ENCODE results near the gene HM13. TPM values are rescaled to one million over a fixed set of nuclear protein-coding genes. Genes with fewer than 3 reads are reported as not detected.
A peak's percentile ranks its signal among the peaks of the same experiment; 100 is the strongest.

Gene HM13
- total RNA-seq, 1 experiment from 2014 or later: 183 TPM

DNA sequence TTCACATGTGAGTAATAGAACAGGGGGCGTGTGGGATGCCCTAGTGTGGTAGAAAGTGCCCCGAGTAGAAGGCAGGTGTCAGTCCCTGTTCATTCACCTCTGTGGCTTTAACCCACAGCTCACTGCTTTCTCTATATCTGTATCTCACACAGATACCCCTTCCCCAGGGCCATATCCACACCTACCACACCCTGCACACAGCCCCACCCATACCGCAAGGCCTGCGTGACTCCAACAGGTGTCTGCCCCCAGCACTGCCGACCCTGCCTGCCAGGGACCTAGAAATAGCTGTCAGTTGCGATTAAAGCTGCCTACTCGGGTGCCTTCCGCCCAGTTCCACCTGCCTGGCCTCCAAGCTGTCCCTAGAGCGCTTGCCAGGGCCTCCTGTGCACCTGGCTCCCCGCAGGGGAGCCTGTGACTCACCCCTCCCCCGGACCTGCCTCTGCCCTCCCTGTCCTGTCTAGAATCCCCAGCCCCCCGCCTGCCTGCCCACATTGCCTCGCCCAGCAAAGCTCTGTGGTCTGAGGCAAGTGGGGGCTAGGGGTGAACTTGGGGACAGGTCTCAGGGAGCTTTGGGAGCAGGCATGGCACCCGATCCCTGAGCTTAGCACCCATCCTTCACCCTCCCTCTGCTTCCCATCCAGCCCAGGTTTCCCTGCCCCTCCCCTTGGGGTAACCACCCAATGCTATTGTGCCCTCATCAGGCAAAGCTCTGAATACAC is 52.6 kb downstream of the HM13 start:
- H3K4me1 ChIP-seq (ENCODE audit: control insufficient read depth in 1 of 2, insufficient read depth in 2 of 2, low read length in 2 of 2): peaks cover 95 to 98% of the 10 kb centered on the region in 2 experiments
- BruUV-seq (replicated peaks): no TSS peak
- no peaks in the 10 kb centered on the region for H3K27me3 ChIP-seq (ENCODE audit: insufficient read depth, low read length)
- H3K9me2 ChIP-seq (ENCODE audit: insufficient read depth): no peaks in the 10 kb centered on the region
- H3K9me3 ChIP-seq (ENCODE audit: control insufficient read depth in 1 of 2, insufficient read depth in 1 of 2, low read depth in 1 of 2, low read length in 2 of 2): no peaks in the 10 kb centered on the region
- TF ChIP-seq, protein P1, sequence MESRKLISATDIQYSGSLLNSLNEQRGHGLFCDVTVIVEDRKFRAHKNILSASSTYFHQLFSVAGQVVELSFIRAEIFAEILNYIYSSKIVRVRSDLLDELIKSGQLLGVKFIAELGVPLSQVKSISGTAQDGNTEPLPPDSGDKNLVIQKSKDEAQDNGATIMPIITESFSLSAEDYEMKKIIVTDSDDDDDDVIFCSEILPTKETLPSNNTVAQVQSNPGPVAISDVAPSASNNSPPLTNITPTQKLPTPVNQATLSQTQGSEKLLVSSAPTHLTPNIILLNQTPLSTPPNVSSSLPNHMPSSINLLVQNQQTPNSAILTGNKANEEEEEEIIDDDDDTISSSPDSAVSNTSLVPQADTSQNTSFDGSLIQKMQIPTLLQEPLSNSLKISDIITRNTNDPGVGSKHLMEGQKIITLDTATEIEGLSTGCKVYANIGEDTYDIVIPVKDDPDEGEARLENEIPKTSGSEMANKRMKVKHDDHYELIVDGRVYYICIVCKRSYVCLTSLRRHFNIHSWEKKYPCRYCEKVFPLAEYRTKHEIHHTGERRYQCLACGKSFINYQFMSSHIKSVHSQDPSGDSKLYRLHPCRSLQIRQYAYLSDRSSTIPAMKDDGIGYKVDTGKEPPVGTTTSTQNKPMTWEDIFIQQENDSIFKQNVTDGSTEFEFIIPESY (IDR thresholded peaks at IDR 0.05; ENCODE audit: extremely low read depth, insufficient replicate concordance, low read length): peak; percentile 27
- TF ChIP-seq EZH2phosphoT487 (IDR thresholded peaks at IDR 0.05; ENCODE audit: borderline replicate concordance) (no peak), TCF7L2 (IDR thresholded peaks at IDR 0.05; ENCODE audit: borderline replicate concordance, extremely low read depth, insufficient read depth, insufficient read length) (peak; percentile 82), JUND (IDR thresholded peaks at IDR 0.05) (no peak), POLR2AphosphoS5 (IDR thresholded peaks at IDR 0.05; ENCODE audit: low read depth, low read length) (peak; percentile 58), YY1 (IDR thresholded peaks at IDR 0.05; ENCODE audit: extremely low read depth, insufficient replicate concordance, low read depth, low read length) (peak; percentile 3)
- TF ChIP-seq, protein P2, sequence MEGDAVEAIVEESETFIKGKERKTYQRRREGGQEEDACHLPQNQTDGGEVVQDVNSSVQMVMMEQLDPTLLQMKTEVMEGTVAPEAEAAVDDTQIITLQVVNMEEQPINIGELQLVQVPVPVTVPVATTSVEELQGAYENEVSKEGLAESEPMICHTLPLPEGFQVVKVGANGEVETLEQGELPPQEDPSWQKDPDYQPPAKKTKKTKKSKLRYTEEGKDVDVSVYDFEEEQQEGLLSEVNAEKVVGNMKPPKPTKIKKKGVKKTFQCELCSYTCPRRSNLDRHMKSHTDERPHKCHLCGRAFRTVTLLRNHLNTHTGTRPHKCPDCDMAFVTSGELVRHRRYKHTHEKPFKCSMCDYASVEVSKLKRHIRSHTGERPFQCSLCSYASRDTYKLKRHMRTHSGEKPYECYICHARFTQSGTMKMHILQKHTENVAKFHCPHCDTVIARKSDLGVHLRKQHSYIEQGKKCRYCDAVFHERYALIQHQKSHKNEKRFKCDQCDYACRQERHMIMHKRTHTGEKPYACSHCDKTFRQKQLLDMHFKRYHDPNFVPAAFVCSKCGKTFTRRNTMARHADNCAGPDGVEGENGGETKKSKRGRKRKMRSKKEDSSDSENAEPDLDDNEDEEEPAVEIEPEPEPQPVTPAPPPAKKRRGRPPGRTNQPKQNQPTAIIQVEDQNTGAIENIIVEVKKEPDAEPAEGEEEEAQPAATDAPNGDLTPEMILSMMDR (IDR thresholded peaks at IDR 0.05 in 2 of 3, conservative IDR thresholded peaks at IDR 0.05 in 1 of 3; ENCODE audit: borderline replicate concordance in 1 of 3, insufficient read depth in 1 of 3, low read depth in 2 of 3, low read length in 2 of 3): peak in 2 of 3 experiments; percentile 15 to 25; a peak in 2 of 6 replicates
- POLR2A ChIA-PET: interaction anchor here (0.7 to 28.6 kb wide), 9 partner anchors 9 to 157 kb away, joined by 3 to 1106 read pairs (median 4); partner anchors contain the start of gene ID1
- DNase-seq (ENCODE audit: low read depth, low spot score) (peak; percentile 75), ATAC-seq (peak; percentile 70)
- peak overlapping the region; percentile 52 for H3K9ac ChIP-seq (ENCODE audit: low read length)
- no peak overlapping the region for H2AFZ ChIP-seq (ENCODE audit: low read depth, low read length, poor library complexity, severe bottlenecking)
- RAD21 ChIA-PET (ENCODE audit: low non-redundant PET in 1 of 2, low total read pairs in 2 of 2, uncharacterized antibody in 2 of 2, unreplicated experiment in 2 of 2): interaction anchor here (1.0 to 5.7 kb wide), 9 partner anchors 10 to 46 kb away, joined by 3 to 74 read pairs (median 4); partner anchors contain the start of gene ID1 (in 2 of the 2)
- H3K36me3 ChIP-seq (ENCODE audit: control insufficient read depth in 1 of 2, insufficient read depth in 2 of 2, low read length in 2 of 2): peaks cover 0 to 24% of the 10 kb centered on the region in 2 experiments; a peak in 1 of 4 replicates
- peak overlapping the region; percentile 4 to 15; a peak in 2 of 4 replicates for H3K4me3 ChIP-seq (replicated peaks in 1 of 2; ENCODE audit: low read depth in 1 of 2, low read length in 2 of 2)
- CTCF ChIA-PET: interaction anchor here (0.5 to 10.8 kb wide), 9 partner anchors 9 to 157 kb away, joined by 3 to 256 read pairs (median 4); no protein-coding TSS in a partner anchor
- H3K4me2 ChIP-seq (ENCODE audit: low read length): peak overlapping the region; percentile 72
- peaks cover 5% of the 10 kb centered on the region; the same call in 1 of the 2 replicates for H3K79me2 ChIP-seq (ENCODE audit: insufficient read depth, low read length)
- H4K20me1 ChIP-seq (ENCODE audit: insufficient read depth): no peaks in the 10 kb centered on the region
- intact Hi-C loops (cut with micrococcal nuclease): loop anchor here (2.0 kb wide), 1 partner anchor 44 kb away; no protein-coding TSS in a partner anchor
- H3K27ac ChIP-seq (ENCODE audit: low read depth, low read length): peak overlapping the region; percentile 98

Data from HCT116 (cell line).